Measurements from ENCODE around the gene TSPAN3. TPM values are rescaled to one million over a fixed set of nuclear protein-coding genes. Genes with fewer than 3 reads are reported as not detected.

The TSPAN3 gene
- total RNA-seq, 1 experiment from 2014 or later, result 84.9 TPM

- TF ChIP-seq ATF6 (CRISPR knock-in tag; IDR thresholded peaks at IDR 0.05), result no peak
- TF ChIP-seq ETV6 (CRISPR knock-in tag; IDR thresholded peaks at IDR 0.05), result no peak
- no peak for TF ChIP-seq AFF4 (CRISPR knock-in tag; IDR thresholded peaks at IDR 0.05; ENCODE audit: borderline replicate concordance)
- TF ChIP-seq JAZF1 (CRISPR knock-in tag; IDR thresholded peaks at IDR 0.05), result no peak
Observed at GRCh38 chr15:77015646-77016320, 55.1 kb downstream of the TSPAN3 start (continued).

- ATAC-seq (no peak), DNase-seq (ENCODE audit: low spot score) (no peak)
- no peak for TF ChIP-seq ZNF396 (CRISPR knock-in tag; IDR thresholded peaks at IDR 0.05; ENCODE audit: borderline replicate concordance)
- H3K27me3 Mint-ChIP-seq (ENCODE audit: low read depth), result no peaks in the 10 kb centered on the region
- CTCF ChIA-PET, result interaction anchor here (1.4 to 1.7 kb wide), 3 partner anchors 10 to 41 kb away, joined by 4 to 9 read pairs (median 4); no protein-coding TSS in a partner anchor
- no peak overlapping the region for H3K27ac Mint-ChIP-seq
- H3K4me3 Mint-ChIP-seq, result no peak overlapping the region
- no peaks in the 10 kb centered on the region for H3K9me3 Mint-ChIP-seq
- no peaks in the 10 kb centered on the region for H3K36me3 Mint-ChIP-seq
- H3K4me1 Mint-ChIP-seq, result no peaks in the 10 kb centered on the region
- POLR2A ChIA-PET, result no interaction called here
Observed at GRCh38 chr15:77014132-77015081, 56.5 kb downstream of the TSPAN3 start.

GRCh38 chr15:77013776-77014131, 57.2 kb downstream of the TSPAN3 start:
- Mint-ChIP-seq H3K27ac (no peak overlapping the region), H3K4me3 (no peak overlapping the region), H3K27me3 (ENCODE audit: low read depth) (no peaks in the 10 kb centered on the region), H3K4me1 (no peaks in the 10 kb centered on the region), H3K36me3 (no peaks in the 10 kb centered on the region), H3K9me3 (no peaks in the 10 kb centered on the region)
- ChIA-PET CTCF (interaction anchor here (1.4 to 1.7 kb wide), 3 partner anchors 11 to 40 kb away, joined by 4 to 9 read pairs (median 4); no protein-coding TSS in a partner anchor), POLR2A (no interaction called here)
- DNase-seq (ENCODE audit: low spot score) (no peak), ATAC-seq (no peak)
- no peak for TF ChIP-seq CDX4 (CRISPR knock-in tag; IDR thresholded peaks at IDR 0.05; ENCODE audit: borderline replicate concordance)
- no peak for TF ChIP-seq HMGXB4 (CRISPR knock-in tag; IDR thresholded peaks at IDR 0.05)
- no peak for TF ChIP-seq ARID4B (CRISPR knock-in tag; IDR thresholded peaks at IDR 0.05; ENCODE audit: borderline replicate concordance)
- no peak for TF ChIP-seq ATF3 (CRISPR knock-in tag; conservative IDR thresholded peaks at IDR 0.05)

Measured in WTC11 (cell line).